NCI-H1694 treated with DMSO at 0.1 percent for 48 hours (cell line): ENCODE results near the gene P4HB.

Source experiments
- DNase-seq: peaks from one replicate; lab custom pipeline; 2025; lab: John Stamatoyannopoulos, UW

P4HB gene

GRCh38 chr17:81868674-81869220, 8.4 kb upstream of the P4HB start:
- DNase-seq: no peak

GRCh38 chr17:81867991-81868673, 7.8 kb upstream of the P4HB start:
- DNase-seq: no peak

- DNase-seq: no peak
Measured at GRCh38 chr17:81867170-81867990, 7.0 kb upstream of the P4HB start.

- no peak for DNase-seq
Measured at GRCh38 chr17:81866440-81867169, 6.3 kb upstream of the P4HB start.

- no peak for DNase-seq
Measured at GRCh38 chr17:81865733-81866439, 5.6 kb upstream of the P4HB start.

GRCh38 chr17:81865358-81865732, 5.0 kb upstream of the P4HB start:
- no peak for DNase-seq

- DNase-seq: no peak
Measured at GRCh38 chr17:81863833-81864768, 3.8 kb upstream of the P4HB start.

- DNase-seq: no peak
Measured at GRCh38 chr17:81863123-81863675, 2.9 kb upstream of the P4HB start.

GRCh38 chr17:81860756-81861568, 627 bp upstream of the P4HB start:
- DNase-seq: peak; percentile 100

GRCh38 chr17:81858967-81859905, 1.1 kb downstream of the P4HB start:
- no peak for DNase-seq

GRCh38 chr17:81858170-81858966, 2.0 kb downstream of the P4HB start:
- DNase-seq: no peak

- DNase-seq: no peak
Measured at GRCh38 chr17:81854974-81855774, 5.2 kb downstream of the P4HB start.

- DNase-seq: no peak
Measured at GRCh38 chr17:81852237-81852636, 8.1 kb downstream of the P4HB start.

- DNase-seq: no peak
Measured at GRCh38 chr17:81851423-81851822, 8.9 kb downstream of the P4HB start.

GRCh38 chr17:81849457-81849856, 10.9 kb downstream of the P4HB start:
- no peak for DNase-seq

GRCh38 chr17:81846743-81847689, 13.3 kb downstream of the P4HB start:
- DNase-seq: no peak
